Progenitor cell of endocrine pancreas (in vitro differentiated cells): ENCODE data around the gene SCAMP5. TPM values are rescaled to one million over a fixed set of nuclear protein-coding genes. Genes with fewer than 3 reads are reported as not detected.

Source experiments
- DNase-seq: peaks from one replicate; pipeline ENCODE4 v3.0.0; 2021; ENCODE audit warnings: low spot score; ENCODE audit not compliant: unreplicated experiment
- H3K27ac Mint-ChIP-seq: 2 replicates; pipeline ENCODE4 v1.8.0; 2021; ENCODE audit warnings: mild to moderate bottlenecking, moderate library complexity, mixed read lengths
- H3K27me3 Mint-ChIP-seq: 2 replicates; pipeline ENCODE4 v1.8.0; 2021; ENCODE audit warnings: mixed read lengths
- H3K36me3 Mint-ChIP-seq: 2 replicates; pipeline ENCODE4 v1.8.0; 2022; ENCODE audit warnings: mixed read lengths; ENCODE audit not compliant: insufficient read depth
- H3K4me1 Mint-ChIP-seq: 2 replicates; pipeline ENCODE4 v1.8.0; 2021; ENCODE audit warnings: low read depth, mixed read lengths
- H3K4me3 Mint-ChIP-seq: 2 replicates; pipeline ENCODE4 v1.8.0; 2021; ENCODE audit warnings: low read depth, mild to moderate bottlenecking, moderate library complexity, mixed read lengths
- H3K9me3 Mint-ChIP-seq: 2 replicates; pipeline ENCODE4 v1.8.0; 2021; ENCODE audit warnings: low read depth, mixed read lengths
- CTCF ChIP-seq: fragments of 200-600 bp; sonication (generic); IDR thresholded peaks from one replicate; pipeline ENCODE4 v1.5.0; 2021; ENCODE audit warnings: antibody characterized with exemption, mild to moderate bottlenecking; ENCODE audit not compliant: unreplicated experiment
- total RNA-seq: library from RNA; stranded (reverse); gene quantifications from 2 replicates; pipeline ENCODE4 v1.2.1, GENCODE V29; 2021

The SCAMP5 gene
- total RNA-seq, 1 donor from 2014 or later: 55.9 TPM

GRCh38 chr15:74983725-74984231, 11.6 kb upstream of the SCAMP5 start:
- no peak for TF ChIP-seq CTCF
- no peak for DNase-seq
- no peak overlapping the region for H3K4me3 Mint-ChIP-seq
- no peaks in the 10 kb centered on the region for H3K36me3 Mint-ChIP-seq
- no peak overlapping the region for H3K27ac Mint-ChIP-seq
- no peaks in the 10 kb centered on the region for H3K4me1 Mint-ChIP-seq
- peaks cover 36% of the 10 kb centered on the region for H3K27me3 Mint-ChIP-seq
- H3K9me3 Mint-ChIP-seq: no peaks in the 10 kb centered on the region

GRCh38 chr15:74988007-74988800, 7.2 kb upstream of the SCAMP5 start:
- peak; percentile 69 for TF ChIP-seq CTCF
- no peaks in the 10 kb centered on the region for H3K9me3 Mint-ChIP-seq
- H3K4me1 Mint-ChIP-seq: no peaks in the 10 kb centered on the region
- H3K4me3 Mint-ChIP-seq: no peak overlapping the region
- no peak overlapping the region for H3K27ac Mint-ChIP-seq
- H3K36me3 Mint-ChIP-seq: no peaks in the 10 kb centered on the region
- peak; percentile 46 for DNase-seq
- peaks cover 45% of the 10 kb centered on the region for H3K27me3 Mint-ChIP-seq

GRCh38 chr15:74989527-74989926, 5.8 kb upstream of the SCAMP5 start:
- Mint-ChIP-seq H3K27me3 (peaks cover 38% of the 10 kb centered on the region), H3K4me1 (no peaks in the 10 kb centered on the region), H3K36me3 (no peaks in the 10 kb centered on the region), H3K9me3 (no peaks in the 10 kb centered on the region), H3K27ac (no peak overlapping the region), H3K4me3 (no peak overlapping the region)
- no peak for DNase-seq
- no peak for TF ChIP-seq CTCF

- H3K27ac Mint-ChIP-seq: no peak overlapping the region
- H3K4me3 Mint-ChIP-seq: no peak overlapping the region
- H3K27me3 Mint-ChIP-seq: peaks cover 25% of the 10 kb centered on the region
- DNase-seq: no peak
- TF ChIP-seq CTCF: no peak
- peaks cover 6% of the 10 kb centered on the region for H3K4me1 Mint-ChIP-seq
- no peaks in the 10 kb centered on the region for H3K9me3 Mint-ChIP-seq
- H3K36me3 Mint-ChIP-seq: peaks cover 4% of the 10 kb centered on the region
These were observed 2.7 kb upstream of the SCAMP5 start for GRCh38 chr15:74992619-74993018.

- Mint-ChIP-seq H3K27me3 (peaks cover 22% of the 10 kb centered on the region), H3K9me3 (no peaks in the 10 kb centered on the region), H3K4me3 (no peak overlapping the region), H3K4me1 (peaks cover 8% of the 10 kb centered on the region), H3K27ac (no peak overlapping the region), H3K36me3 (peaks cover 7% of the 10 kb centered on the region)
- no peak for DNase-seq
- TF ChIP-seq CTCF: no peak
These were observed 1.1 kb upstream of the SCAMP5 start for GRCh38 chr15:74994236-74994635.
